Spleen (tissue), 7 donors: ENCODE measurements around the gene TMEM72.

ENCODE experiments used
- CTCF ChIP-seq, 11 experiments: fragments of 200-600 bp in 7 of 11; fragments of 450-650 bp in 4 of 11; sonication (generic) in 4 of 11; IDR thresholded peaks in 8 of 11; conservative IDR thresholded peaks in 3 of 11; 1 replicate in 7 of 11; 2 replicates in 4 of 11; pipeline versions ENCODE4 v1.4.0 to v1.8.0; 2016 to 2021; ENCODE audit warnings: antibody characterized with exemption in 11 of 11, inconsistent platforms in 4 of 11, mild to moderate bottlenecking in 1 of 11
- POLR2AphosphoS5 ChIP-seq, 3 donors: sonication (generic); formaldehyde crosslinking; IDR thresholded peaks; one replicate each; pipeline ENCODE4 v1.5.1; 2017; ENCODE audit warnings: antibody characterized with exemption in 3 of 3
- donor health status: DM: no; HTN: no; CAD: no; lungs with moderate emphysema.
- donor health status: DM: no; HTN: no; CAD: no.
- donor health status: DM: no; HTN: no; CAD: no.

GRCh38 chr10:44976352-44977198, 65.4 kb downstream of the TMEM72 start:
- TF ChIP-seq CTCF (IDR thresholded peaks at IDR 0.05 in 8 of 11, conservative IDR thresholded peaks at IDR 0.05 in 3 of 11) (no peak), POLR2AphosphoS5 (IDR thresholded peaks at IDR 0.05) (no peak)
